PFSK-1 (cell line): ENCODE data around the gene B3GNT9.

Experiments used
- FOXP2 ChIP-seq: optimal IDR thresholded peaks from 2 replicates; pipeline ENCODE3; 2011; ENCODE audit warnings: borderline replicate concordance, control low read depth, inconsistent platforms; ENCODE audit not compliant: insufficient read depth; ENCODE audit errors: extremely low read length, extremely low read depth
- POLR2AphosphoS5 ChIP-seq: IDR thresholded peaks from 2 replicates; pipeline ENCODE4 v1.6.1; 2012; ENCODE audit warnings: low read depth, mild to moderate bottlenecking, control low read depth, low read length, moderate library complexity
- SIN3A ChIP-seq: IDR thresholded peaks from 2 replicates; pipeline ENCODE4 v1.6.1; 2012; ENCODE audit warnings: mild to moderate bottlenecking, low read length, moderate library complexity, borderline replicate concordance; ENCODE audit not compliant: insufficient read depth
- TAF1 ChIP-seq: IDR thresholded peaks from 2 replicates; pipeline ENCODE4 v1.6.1; 2012; ENCODE audit warnings: low read length, control low read depth, borderline replicate concordance; ENCODE audit not compliant: insufficient read depth
- TF ChIP-seq, protein P1 (sequence below), 2 experiments: IDR thresholded peaks; 2 replicates each; pipeline versions ENCODE4 v1.6.1 to v1.8.0; 2011 to 2012; ENCODE audit warnings: low read depth in 2 of 2, low read length in 2 of 2, control low read depth in 1 of 2, inconsistent platforms in 1 of 2, mild to moderate bottlenecking in 1 of 2, moderate library complexity in 1 of 2; ENCODE audit not compliant: insufficient read depth in 1 of 2

DNA sequence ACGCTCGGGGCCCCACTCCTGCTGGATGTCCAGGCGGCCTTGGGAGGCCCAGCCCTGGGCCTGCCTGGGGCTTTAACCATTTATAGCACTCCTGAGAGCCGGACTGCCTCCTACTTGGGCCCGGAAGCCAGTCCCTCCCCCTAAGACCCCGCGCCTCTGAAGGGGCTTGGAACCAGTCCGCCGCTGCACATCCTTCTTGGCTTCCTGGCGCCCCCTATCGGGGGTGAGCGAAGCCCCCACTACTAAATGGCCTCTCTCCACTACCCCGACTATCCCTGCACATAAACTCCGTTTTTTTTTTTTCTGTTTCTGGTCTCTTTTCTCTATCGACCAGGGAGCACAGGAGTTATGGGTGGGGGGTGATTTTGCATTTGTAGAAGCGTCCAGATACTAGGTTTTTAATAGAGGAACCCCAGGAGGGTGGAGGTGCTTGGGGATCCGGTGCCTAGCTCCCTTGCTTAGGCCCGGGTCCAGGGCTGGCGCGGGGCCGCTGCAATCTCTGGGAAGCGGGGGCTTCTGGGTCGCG, 18.9 kb upstream of the B3GNT9 start:
- TF ChIP-seq SIN3A: no peak
- TF ChIP-seq, protein P1, sequence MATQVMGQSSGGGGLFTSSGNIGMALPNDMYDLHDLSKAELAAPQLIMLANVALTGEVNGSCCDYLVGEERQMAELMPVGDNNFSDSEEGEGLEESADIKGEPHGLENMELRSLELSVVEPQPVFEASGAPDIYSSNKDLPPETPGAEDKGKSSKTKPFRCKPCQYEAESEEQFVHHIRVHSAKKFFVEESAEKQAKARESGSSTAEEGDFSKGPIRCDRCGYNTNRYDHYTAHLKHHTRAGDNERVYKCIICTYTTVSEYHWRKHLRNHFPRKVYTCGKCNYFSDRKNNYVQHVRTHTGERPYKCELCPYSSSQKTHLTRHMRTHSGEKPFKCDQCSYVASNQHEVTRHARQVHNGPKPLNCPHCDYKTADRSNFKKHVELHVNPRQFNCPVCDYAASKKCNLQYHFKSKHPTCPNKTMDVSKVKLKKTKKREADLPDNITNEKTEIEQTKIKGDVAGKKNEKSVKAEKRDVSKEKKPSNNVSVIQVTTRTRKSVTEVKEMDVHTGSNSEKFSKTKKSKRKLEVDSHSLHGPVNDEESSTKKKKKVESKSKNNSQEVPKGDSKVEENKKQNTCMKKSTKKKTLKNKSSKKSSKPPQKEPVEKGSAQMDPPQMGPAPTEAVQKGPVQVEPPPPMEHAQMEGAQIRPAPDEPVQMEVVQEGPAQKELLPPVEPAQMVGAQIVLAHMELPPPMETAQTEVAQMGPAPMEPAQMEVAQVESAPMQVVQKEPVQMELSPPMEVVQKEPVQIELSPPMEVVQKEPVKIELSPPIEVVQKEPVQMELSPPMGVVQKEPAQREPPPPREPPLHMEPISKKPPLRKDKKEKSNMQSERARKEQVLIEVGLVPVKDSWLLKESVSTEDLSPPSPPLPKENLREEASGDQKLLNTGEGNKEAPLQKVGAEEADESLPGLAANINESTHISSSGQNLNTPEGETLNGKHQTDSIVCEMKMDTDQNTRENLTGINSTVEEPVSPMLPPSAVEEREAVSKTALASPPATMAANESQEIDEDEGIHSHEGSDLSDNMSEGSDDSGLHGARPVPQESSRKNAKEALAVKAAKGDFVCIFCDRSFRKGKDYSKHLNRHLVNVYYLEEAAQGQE (IDR thresholded peaks at IDR 0.05; ENCODE audit: insufficient read depth in 1 of 2, low read depth in 2 of 2, low read length in 2 of 2): no peak
- TF ChIP-seq POLR2AphosphoS5: no peak
- TF ChIP-seq TAF1: no peak
- no peak for TF ChIP-seq FOXP2
